UCSD-AML1 (cell line): ENCODE measurements around the gene PSME4.

ENCODE experiments used
- DNase-seq: peaks from one replicate; lab custom pipeline; 2025; ENCODE audit not compliant: unreplicated experiment; lab: John Stamatoyannopoulos, UW

PSME4 gene, protein sequence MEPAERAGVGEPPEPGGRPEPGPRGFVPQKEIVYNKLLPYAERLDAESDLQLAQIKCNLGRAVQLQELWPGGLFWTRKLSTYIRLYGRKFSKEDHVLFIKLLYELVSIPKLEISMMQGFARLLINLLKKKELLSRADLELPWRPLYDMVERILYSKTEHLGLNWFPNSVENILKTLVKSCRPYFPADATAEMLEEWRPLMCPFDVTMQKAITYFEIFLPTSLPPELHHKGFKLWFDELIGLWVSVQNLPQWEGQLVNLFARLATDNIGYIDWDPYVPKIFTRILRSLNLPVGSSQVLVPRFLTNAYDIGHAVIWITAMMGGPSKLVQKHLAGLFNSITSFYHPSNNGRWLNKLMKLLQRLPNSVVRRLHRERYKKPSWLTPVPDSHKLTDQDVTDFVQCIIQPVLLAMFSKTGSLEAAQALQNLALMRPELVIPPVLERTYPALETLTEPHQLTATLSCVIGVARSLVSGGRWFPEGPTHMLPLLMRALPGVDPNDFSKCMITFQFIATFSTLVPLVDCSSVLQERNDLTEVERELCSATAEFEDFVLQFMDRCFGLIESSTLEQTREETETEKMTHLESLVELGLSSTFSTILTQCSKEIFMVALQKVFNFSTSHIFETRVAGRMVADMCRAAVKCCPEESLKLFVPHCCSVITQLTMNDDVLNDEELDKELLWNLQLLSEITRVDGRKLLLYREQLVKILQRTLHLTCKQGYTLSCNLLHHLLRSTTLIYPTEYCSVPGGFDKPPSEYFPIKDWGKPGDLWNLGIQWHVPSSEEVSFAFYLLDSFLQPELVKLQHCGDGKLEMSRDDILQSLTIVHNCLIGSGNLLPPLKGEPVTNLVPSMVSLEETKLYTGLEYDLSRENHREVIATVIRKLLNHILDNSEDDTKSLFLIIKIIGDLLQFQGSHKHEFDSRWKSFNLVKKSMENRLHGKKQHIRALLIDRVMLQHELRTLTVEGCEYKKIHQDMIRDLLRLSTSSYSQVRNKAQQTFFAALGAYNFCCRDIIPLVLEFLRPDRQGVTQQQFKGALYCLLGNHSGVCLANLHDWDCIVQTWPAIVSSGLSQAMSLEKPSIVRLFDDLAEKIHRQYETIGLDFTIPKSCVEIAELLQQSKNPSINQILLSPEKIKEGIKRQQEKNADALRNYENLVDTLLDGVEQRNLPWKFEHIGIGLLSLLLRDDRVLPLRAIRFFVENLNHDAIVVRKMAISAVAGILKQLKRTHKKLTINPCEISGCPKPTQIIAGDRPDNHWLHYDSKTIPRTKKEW (N-terminal part only)

GRCh38 chr2:53970724-53971602 is at the start of gene PSME4:
TSS of gene PSME4 (minus strand) at chr2:53970993. CDS start at chr2:53970784, 209 bp downstream.
- peak; percentile 95 for DNase-seq

DNA sequence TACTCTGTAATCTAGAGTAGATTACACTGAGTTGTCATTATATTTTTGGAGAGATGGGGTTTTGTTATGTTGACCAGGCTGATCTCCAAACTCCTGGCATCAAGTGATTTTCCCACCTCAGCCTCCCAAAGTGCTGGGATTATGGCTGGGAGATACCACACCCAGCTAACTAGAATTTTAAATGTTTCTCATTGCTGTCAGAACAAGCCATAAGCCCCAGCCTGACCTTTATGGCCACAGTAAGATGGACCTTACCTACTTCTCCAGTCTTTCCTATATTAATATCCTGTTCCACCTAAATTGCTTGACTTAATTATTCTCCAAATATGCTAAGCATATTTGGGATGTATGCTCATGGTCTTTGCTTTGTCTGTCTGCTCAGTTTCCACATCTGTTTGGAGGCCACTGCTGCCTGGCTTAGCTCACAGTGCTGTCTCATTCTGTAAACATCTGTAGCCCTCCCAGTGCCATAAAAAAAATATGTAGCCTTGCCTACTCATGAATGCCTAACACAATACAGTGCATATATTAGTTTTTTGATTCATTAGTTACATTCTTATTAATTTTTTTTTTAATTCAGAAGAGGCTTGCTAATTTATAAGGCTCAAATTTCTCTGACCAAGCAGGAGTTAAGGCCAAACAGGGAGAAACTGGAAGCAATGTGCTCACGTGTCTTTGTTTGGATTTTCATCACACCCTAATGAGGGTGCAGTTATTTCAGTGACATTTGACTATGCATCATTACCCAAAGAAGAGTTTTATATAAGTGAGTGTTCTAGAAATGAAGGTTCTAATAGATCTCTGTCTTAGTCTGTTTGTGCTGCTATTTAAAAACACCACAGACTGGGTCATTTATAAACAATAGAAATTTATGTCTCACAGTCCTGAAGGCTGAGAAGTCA is 45.3 kb upstream of the PSME4 start:
- no peak for DNase-seq

GRCh38 chr2:54013996-54014395 is 43.2 kb upstream of the PSME4 start:
- no peak for DNase-seq

GRCh38 chr2:54012538-54013141 is 41.8 kb upstream of the PSME4 start:
- no peak for DNase-seq

- no peak for DNase-seq
Observed at GRCh38 chr2:54009549-54009948, 38.8 kb upstream of the PSME4 start.

DNA sequence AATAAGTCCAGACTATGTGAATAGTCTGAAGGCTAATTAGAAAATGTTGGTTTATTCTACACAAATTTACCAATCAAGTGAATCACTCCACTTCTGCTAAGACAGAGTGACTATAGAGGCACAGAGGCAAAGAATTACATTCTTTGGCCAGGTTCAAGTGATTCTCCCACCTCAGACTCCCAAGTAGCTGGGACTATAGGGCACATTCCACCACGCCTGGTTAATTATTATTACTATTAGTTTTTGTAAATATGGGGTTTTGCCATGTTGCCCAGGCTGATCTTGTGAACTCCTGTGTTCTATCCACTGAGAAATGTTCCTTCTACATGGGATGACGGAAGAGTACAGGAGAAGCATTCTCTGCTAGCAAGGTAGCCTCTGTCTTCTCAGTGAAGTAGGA is 37.6 kb upstream of the PSME4 start:
- DNase-seq: no peak

- no peak for DNase-seq
Observed at GRCh38 chr2:54000524-54000923, 29.7 kb upstream of the PSME4 start.

DNA sequence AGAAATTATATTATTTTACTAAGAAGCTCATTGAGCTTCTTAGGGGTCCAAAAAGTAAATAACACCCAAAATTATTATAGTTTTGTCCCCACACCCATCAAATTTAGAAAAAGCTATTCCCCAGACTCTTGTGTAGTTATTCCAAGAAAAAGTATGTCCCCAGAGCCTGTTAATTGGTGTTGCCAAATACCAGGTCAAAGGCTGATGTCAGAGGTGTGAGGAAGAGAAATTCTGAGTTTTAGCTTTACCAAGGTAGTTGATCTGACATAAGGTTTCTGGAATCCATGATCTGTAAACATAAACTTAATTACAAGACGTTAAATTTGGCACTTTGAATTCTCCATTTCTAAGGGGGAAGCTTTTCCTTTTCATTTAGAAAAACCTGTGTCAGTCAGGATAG is 29.3 kb upstream of the PSME4 start:
- DNase-seq: no peak

- no peak for DNase-seq
Observed at GRCh38 chr2:53998834-53999233, 28.0 kb upstream of the PSME4 start.

GRCh38 chr2:53994818-53995808 is 24.3 kb upstream of the PSME4 start:
- no peak for DNase-seq

DNA sequence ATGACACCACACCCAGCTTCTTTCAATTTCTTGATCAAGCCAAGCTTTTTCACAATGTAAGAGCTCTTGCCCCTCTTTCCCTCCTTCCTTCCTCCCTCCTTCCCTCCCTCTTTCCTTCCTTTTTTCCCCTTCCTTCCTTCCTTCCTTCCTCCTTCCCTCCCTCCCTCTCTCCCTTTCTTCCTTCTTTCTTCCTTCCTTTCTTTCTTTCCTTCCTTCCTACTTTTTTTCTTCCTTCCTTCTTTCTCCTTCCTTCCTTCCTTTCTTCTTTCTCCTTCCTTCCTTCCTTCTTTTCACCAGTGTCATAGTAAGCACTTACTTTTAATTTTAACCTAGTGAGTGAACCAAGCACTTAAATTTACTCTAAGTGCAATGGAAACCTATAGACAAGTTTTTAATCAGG is 21.2 kb upstream of the PSME4 start:
- DNase-seq: no peak

DNA sequence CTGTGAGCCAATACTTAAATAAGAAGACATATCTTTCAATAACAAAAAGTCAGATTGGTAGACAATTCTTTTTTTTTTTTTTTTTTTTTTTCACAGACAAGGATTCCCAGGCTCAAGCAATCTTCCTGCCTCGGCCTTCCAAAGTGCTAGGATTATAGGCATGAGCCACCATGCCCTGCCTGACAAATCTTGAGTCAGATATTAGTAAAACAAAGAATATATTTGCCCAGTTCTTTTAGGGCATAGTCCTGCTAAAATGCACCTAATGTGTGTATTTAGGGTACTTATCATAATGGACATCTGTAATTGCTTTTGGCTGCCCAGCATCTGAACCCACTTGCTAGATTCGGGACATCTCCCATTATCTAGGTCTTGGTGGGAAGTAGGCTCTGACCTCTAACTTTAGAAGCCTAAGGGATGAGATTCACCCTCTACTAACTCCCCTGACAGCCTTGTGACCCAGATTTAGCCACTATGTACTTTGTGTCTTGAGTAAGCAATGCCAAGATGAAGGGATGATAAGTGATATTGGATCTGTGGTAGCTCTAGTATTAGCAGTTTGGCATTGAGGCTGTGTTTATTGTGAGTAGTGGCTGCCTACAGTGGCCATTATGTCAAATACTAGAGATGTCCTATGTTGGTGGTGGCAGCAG is 18.5 kb upstream of the PSME4 start:
- DNase-seq: no peak

- DNase-seq: no peak
Observed at GRCh38 chr2:53987336-53987921, 16.6 kb upstream of the PSME4 start.

- DNase-seq: no peak
Observed at GRCh38 chr2:53985646-53986045, 14.9 kb upstream of the PSME4 start.

- peak; percentile 72 for DNase-seq
Observed at GRCh38 chr2:53969968-53970723, 647 bp downstream of the PSME4 start.
